ENCODE data around the gene RIN2. TPM values are rescaled to one million over a fixed set of nuclear protein-coding genes. Genes with fewer than 3 reads are reported as not detected.
"Not testable (repeated sequence)": the region's sequence is repeated elsewhere in the genome, so short reads cannot be mapped to it uniquely, and the experiment has no call there.

Gene RIN2
- total RNA-seq, 4 donors from 2014 or later: 64.5 to 89.4 (median 77.5) TPM

GRCh38 chr20:19802099-19802491, 44.0 kb downstream of the RIN2 start:
- intact Hi-C loops (cut with DNase I): no loop called here
- H3K4me1 ChIP-seq: peaks cover 7 to 9% of the 10 kb centered on the region in 2 donors
- no peaks in the 10 kb centered on the region for H3K27me3 ChIP-seq
- WGBS, 2 donors: 87 to 94% methylated on average over 6 of the region's 6 CpGs
- no peak overlapping the region for H3K4me3 ChIP-seq (replicated peaks in 1 of 3)
- peaks cover 11 to 13% of the 10 kb centered on the region in 2 donors for H3K36me3 ChIP-seq
- TF ChIP-seq POLR2A (IDR thresholded peaks at IDR 0.05): no peak
- TF ChIP-seq CTCF (IDR thresholded peaks at IDR 0.05): no peak
- no peak for DNase-seq
- H3K9me3 ChIP-seq: no peaks in the 10 kb centered on the region
- peak overlapping the region in 2 of 3 donors; percentile 20 to 38 for H3K27ac ChIP-seq

- 84 to 87% methylated on average over 4 of the region's 4 CpGs for WGBS, 2 donors
- peaks cover 11 to 13% of the 10 kb centered on the region in 2 donors for H3K36me3 ChIP-seq
- no peaks in the 10 kb centered on the region for H3K27me3 ChIP-seq
- H3K4me3 ChIP-seq (replicated peaks in 1 of 3): no peak overlapping the region
- no peaks in the 10 kb centered on the region for H3K9me3 ChIP-seq
- peak overlapping the region in 1 of 3 donors; percentile 38 for H3K27ac ChIP-seq
- intact Hi-C loops (cut with DNase I): no loop called here
- peak; percentile 49 to 56 for DNase-seq
- peaks cover 12 to 14% of the 10 kb centered on the region in 2 donors for H3K4me1 ChIP-seq
- TF ChIP-seq POLR2A (IDR thresholded peaks at IDR 0.05) (no peak), CTCF (IDR thresholded peaks at IDR 0.05) (peak in 4 of 6 experiments; percentile 34 to 67 (median 42))
Observed at GRCh38 chr20:19802492-19803158, 44.6 kb downstream of the RIN2 start.

- H3K36me3 ChIP-seq; H3K27me3 ChIP-seq; intact Hi-C loops (cut with DNase I); DNase-seq; H3K9me3 ChIP-seq; H3K4me3 ChIP-seq (replicated peaks in 1 of 3): not testable (repeated sequence)
- H3K4me1 ChIP-seq: peaks cover 12 to 23% of the 10 kb centered on the region in 2 donors
- WGBS, 2 donors: 86 to 89% methylated on average over 7 of the region's 7 CpGs
- peak overlapping the region; percentile 34 to 81 (median 70) for H3K27ac ChIP-seq
Observed at GRCh38 chr20:19806276-19806675, 48.2 kb downstream of the RIN2 start.

- Histone ChIP-seq H3K9me3 (no peaks in the 10 kb centered on the region), H3K27ac (peak overlapping the region; percentile 34 to 81 (median 70)), H3K36me3 (no peaks in the 10 kb centered on the region), H3K4me1 (peaks cover 12 to 25% of the 10 kb centered on the region in 2 donors), H3K27me3 (no peaks in the 10 kb centered on the region), H3K4me3 (replicated peaks in 1 of 3) (no peak overlapping the region)
- TF ChIP-seq POLR2A (IDR thresholded peaks at IDR 0.05): no peak
- peak in 2 of 6 experiments; percentile 16 to 21 for TF ChIP-seq CTCF (IDR thresholded peaks at IDR 0.05)
- intact Hi-C loops (cut with DNase I): no loop called here
- WGBS, 2 donors: 36 to 42% methylated on average over 3 to 4 of the region's 4 CpGs
- peak; percentile 80 for DNase-seq
Observed at GRCh38 chr20:19806806-19807190, 48.7 kb downstream of the RIN2 start.

- H3K27ac ChIP-seq: peak overlapping the region; percentile 1 to 81 (median 34)
Observed at GRCh38 chr20:19807191-19807945, 49.3 kb downstream of the RIN2 start.

More at GRCh38 chr20:19807191-19807945, 49.3 kb downstream of the RIN2 start:
- intact Hi-C loops (cut with DNase I): no loop called here
- Histone ChIP-seq H3K36me3 (no peaks in the 10 kb centered on the region), H3K4me3 (replicated peaks in 1 of 3) (no peak overlapping the region), H3K9me3 (no peaks in the 10 kb centered on the region), H3K4me1 (peaks cover 12 to 25% of the 10 kb centered on the region in 2 donors), H3K27me3 (no peaks in the 10 kb centered on the region)
- no peak for TF ChIP-seq POLR2A (IDR thresholded peaks at IDR 0.05)
- TF ChIP-seq CTCF (IDR thresholded peaks at IDR 0.05): no peak
- DNase-seq: no peak

All from thyroid gland (tissue), 4 donors.